HEK293 (cell line): ENCODE data around the gene DRP2.

Experiments
- CTCF ChIA-PET: fragments of 350-600 bp; formaldehyde crosslinking; extraction: SDS; loops from one replicate; lab custom pipeline; 2021; ENCODE audit warnings: antibody characterized with exemption; lab: Yijun Ruan, JAX
- POLR2A ChIA-PET: fragments of 300-600 bp; formaldehyde crosslinking; extraction: SDS; loops from one replicate; lab custom pipeline; 2020; ENCODE audit warnings: antibody characterized with exemption, inconsistent platforms; lab: Yijun Ruan, JAX
- H3K27ac ChIP-seq: fragments of 200-500 bp; sonication (Bioruptor generic); 2 replicates; pipeline ENCODE4 v1.5.1; 2014; ENCODE audit warnings: low read depth, low read length, control low read depth, inconsistent platforms; ENCODE audit errors: extremely low read depth
- H3K36me3 ChIP-seq, 2 experiments: fragments of 200-500 bp in 1 of 2; sonication (Bioruptor generic) in 1 of 2; 1 replicate in 1 of 2; 2 replicates in 1 of 2; pipeline ENCODE4 v1.5.1; 2014 to 2017; ENCODE audit warnings: inconsistent platforms in 2 of 2, low read length in 2 of 2; ENCODE audit not compliant: control insufficient read depth in 2 of 2, insufficient read depth in 1 of 2
- H3K4me1 ChIP-seq: fragments of 200-500 bp; sonication (Bioruptor generic); 2 replicates; pipeline ENCODE4 v1.5.1; 2014; ENCODE audit warnings: mild to moderate bottlenecking, low read length, inconsistent platforms; ENCODE audit not compliant: control insufficient read depth, insufficient read depth
- H3K4me3 ChIP-seq: 2 replicates; pipeline ENCODE4 v1.5.1; 2011; ENCODE audit warnings: low read depth, mild to moderate bottlenecking, control low read depth, low read length, moderate library complexity
- H3K9me3 ChIP-seq: fragments of 200-500 bp; sonication (Bioruptor generic); 2 replicates; pipeline ENCODE4 v1.5.1; 2014; ENCODE audit warnings: low read depth, low read length, inconsistent platforms; ENCODE audit not compliant: control insufficient read depth, insufficient read depth
- BCL11B ChIP-seq: fragments of 450-650 bp; formaldehyde crosslinking; IDR thresholded peaks from 2 replicates; pipeline ENCODE4 v1.5.1; 2016; ENCODE audit warnings: low read depth, missing biosample characterization, missing genetic modification characterization
- GLIS1 ChIP-seq: fragments of 450-650 bp; formaldehyde crosslinking; IDR thresholded peaks from 2 replicates; pipeline ENCODE4 v1.5.1; 2016; ENCODE audit warnings: missing biosample characterization, missing genetic modification characterization
- ZBTB1 ChIP-seq: fragments of 450-650 bp; formaldehyde crosslinking; IDR thresholded peaks from 2 replicates; pipeline ENCODE4 v1.5.1; 2016; ENCODE audit warnings: missing biosample characterization, missing genetic modification characterization
- ZBTB21 ChIP-seq: fragments of 450-650 bp; formaldehyde crosslinking; IDR thresholded peaks from 2 replicates; pipeline ENCODE4 v1.5.1; 2017; ENCODE audit warnings: missing biosample characterization, missing genetic modification characterization
- ZNF112 ChIP-seq: fragments of 450-650 bp; formaldehyde crosslinking; IDR thresholded peaks from 2 replicates; pipeline ENCODE4 v1.5.0; 2017; ENCODE audit warnings: missing biosample characterization, missing genetic modification characterization
- ZNF138 ChIP-seq: fragments of 450-650 bp; formaldehyde crosslinking; IDR thresholded peaks from 2 replicates; pipeline ENCODE4 v1.5.1; 2016; ENCODE audit warnings: missing biosample characterization, missing genetic modification characterization, borderline replicate concordance
- ZNF2 ChIP-seq: fragments of 450-650 bp; formaldehyde crosslinking; IDR thresholded peaks from 2 replicates; pipeline ENCODE4 v1.5.1; 2016; ENCODE audit warnings: missing biosample characterization, missing genetic modification characterization
- ZNF24 ChIP-seq: fragments of 450-650 bp; formaldehyde crosslinking; IDR thresholded peaks from 2 replicates; pipeline ENCODE4 v1.5.1; 2016; ENCODE audit warnings: missing biosample characterization, missing genetic modification characterization
- ZNF311 ChIP-seq: fragments of 450-650 bp; formaldehyde crosslinking; IDR thresholded peaks from 2 replicates; pipeline ENCODE4 v1.5.1; 2017; ENCODE audit warnings: missing biosample characterization, missing genetic modification characterization, borderline replicate concordance
- ZNF391 ChIP-seq: fragments of 450-650 bp; formaldehyde crosslinking; IDR thresholded peaks from 2 replicates; pipeline ENCODE4 v1.5.1; 2016; ENCODE audit warnings: low read depth, missing biosample characterization, missing genetic modification characterization, borderline replicate concordance
- ZNF423 ChIP-seq: fragments of 450-650 bp; formaldehyde crosslinking; IDR thresholded peaks from 2 replicates; pipeline ENCODE4 v1.5.1; 2016; ENCODE audit warnings: missing biosample characterization, missing genetic modification characterization
- ZNF544 ChIP-seq: fragments of 450-650 bp; formaldehyde crosslinking; IDR thresholded peaks from 2 replicates; pipeline ENCODE4 v1.5.0; 2017; ENCODE audit warnings: missing biosample characterization, missing genetic modification characterization
- ZNF558 ChIP-seq: fragments of 450-650 bp; formaldehyde crosslinking; IDR thresholded peaks from 2 replicates; pipeline ENCODE4 v1.5.1; 2016; ENCODE audit warnings: missing biosample characterization, missing genetic modification characterization
- ZNF621 ChIP-seq: fragments of 450-650 bp; formaldehyde crosslinking; IDR thresholded peaks from 2 replicates; pipeline ENCODE4 v1.5.1; 2017; ENCODE audit warnings: missing biosample characterization, missing genetic modification characterization
- ZNF670 ChIP-seq: fragments of 450-650 bp; formaldehyde crosslinking; IDR thresholded peaks from 2 replicates; pipeline ENCODE4 v1.5.1; 2016; ENCODE audit warnings: missing biosample characterization, missing genetic modification characterization, low read depth
- ZNF701 ChIP-seq: fragments of 450-650 bp; formaldehyde crosslinking; IDR thresholded peaks from 2 replicates; pipeline ENCODE4 v1.5.1; 2016; ENCODE audit warnings: missing biosample characterization, missing genetic modification characterization
- TF ChIP-seq, protein P1 (sequence below): fragments of 450-650 bp; formaldehyde crosslinking; IDR thresholded peaks from 2 replicates; pipeline ENCODE4 v1.5.1; 2016; ENCODE audit warnings: missing biosample characterization, missing genetic modification characterization
- TF ChIP-seq, protein P2 (sequence below): fragments of 450-650 bp; formaldehyde crosslinking; IDR thresholded peaks from 2 replicates; pipeline ENCODE4 v1.5.1; 2017; ENCODE audit warnings: missing biosample characterization, missing genetic modification characterization
- TF ChIP-seq, protein P3 (sequence below): fragments of 450-650 bp; formaldehyde crosslinking; IDR thresholded peaks from 2 replicates; pipeline ENCODE4; 2016; ENCODE audit warnings: missing biosample characterization, missing genetic modification characterization

Gene DRP2

DNA sequence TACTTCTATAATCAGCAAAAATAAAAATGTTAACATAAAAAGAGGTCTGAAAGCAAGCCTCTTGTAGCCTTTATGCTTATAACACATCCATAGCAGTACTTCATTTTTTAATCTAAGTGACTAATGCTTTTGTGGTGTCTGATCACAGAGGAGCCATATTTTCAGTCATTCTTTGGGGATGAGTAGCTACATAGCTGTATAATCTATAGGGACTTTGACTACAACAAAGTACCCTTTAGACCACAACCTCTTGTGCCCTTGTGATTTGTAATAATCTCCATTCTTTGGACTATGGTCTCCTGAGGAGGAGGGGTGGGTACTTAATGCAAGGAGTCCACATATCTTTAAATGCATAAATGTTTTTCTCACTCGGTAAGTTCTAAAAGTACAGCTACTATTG is 9.6 kb downstream of the DRP2 start:
- POLR2A ChIA-PET, result interaction anchor here (0.7 kb wide), 1 partner anchor 134 kb away, joined by 3 read pairs; no protein-coding TSS in a partner anchor
- TF ChIP-seq ZNF138 (tag by site-specific recombination) (no peak), ZNF544 (no peak), GLIS1 (tag by site-specific recombination) (no peak), ZNF621 (no peak), ZNF670 (tag by site-specific recombination) (no peak), ZNF2 (no peak), ZNF112 (tag by site-specific recombination) (no peak), ZBTB21 (tag by site-specific recombination) (no peak), ZNF311 (no peak), BCL11B (tag by site-specific recombination) (no peak), ZNF558 (no peak), ZNF391 (no peak), ZNF24 (tag by site-specific recombination) (no peak), ZNF423 (tag by site-specific recombination) (no peak)
- TF ChIP-seq, protein P1, sequence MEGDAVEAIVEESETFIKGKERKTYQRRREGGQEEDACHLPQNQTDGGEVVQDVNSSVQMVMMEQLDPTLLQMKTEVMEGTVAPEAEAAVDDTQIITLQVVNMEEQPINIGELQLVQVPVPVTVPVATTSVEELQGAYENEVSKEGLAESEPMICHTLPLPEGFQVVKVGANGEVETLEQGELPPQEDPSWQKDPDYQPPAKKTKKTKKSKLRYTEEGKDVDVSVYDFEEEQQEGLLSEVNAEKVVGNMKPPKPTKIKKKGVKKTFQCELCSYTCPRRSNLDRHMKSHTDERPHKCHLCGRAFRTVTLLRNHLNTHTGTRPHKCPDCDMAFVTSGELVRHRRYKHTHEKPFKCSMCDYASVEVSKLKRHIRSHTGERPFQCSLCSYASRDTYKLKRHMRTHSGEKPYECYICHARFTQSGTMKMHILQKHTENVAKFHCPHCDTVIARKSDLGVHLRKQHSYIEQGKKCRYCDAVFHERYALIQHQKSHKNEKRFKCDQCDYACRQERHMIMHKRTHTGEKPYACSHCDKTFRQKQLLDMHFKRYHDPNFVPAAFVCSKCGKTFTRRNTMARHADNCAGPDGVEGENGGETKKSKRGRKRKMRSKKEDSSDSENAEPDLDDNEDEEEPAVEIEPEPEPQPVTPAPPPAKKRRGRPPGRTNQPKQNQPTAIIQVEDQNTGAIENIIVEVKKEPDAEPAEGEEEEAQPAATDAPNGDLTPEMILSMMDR (tag by site-specific recombination), result no peak
- TF ChIP-seq, protein P2, sequence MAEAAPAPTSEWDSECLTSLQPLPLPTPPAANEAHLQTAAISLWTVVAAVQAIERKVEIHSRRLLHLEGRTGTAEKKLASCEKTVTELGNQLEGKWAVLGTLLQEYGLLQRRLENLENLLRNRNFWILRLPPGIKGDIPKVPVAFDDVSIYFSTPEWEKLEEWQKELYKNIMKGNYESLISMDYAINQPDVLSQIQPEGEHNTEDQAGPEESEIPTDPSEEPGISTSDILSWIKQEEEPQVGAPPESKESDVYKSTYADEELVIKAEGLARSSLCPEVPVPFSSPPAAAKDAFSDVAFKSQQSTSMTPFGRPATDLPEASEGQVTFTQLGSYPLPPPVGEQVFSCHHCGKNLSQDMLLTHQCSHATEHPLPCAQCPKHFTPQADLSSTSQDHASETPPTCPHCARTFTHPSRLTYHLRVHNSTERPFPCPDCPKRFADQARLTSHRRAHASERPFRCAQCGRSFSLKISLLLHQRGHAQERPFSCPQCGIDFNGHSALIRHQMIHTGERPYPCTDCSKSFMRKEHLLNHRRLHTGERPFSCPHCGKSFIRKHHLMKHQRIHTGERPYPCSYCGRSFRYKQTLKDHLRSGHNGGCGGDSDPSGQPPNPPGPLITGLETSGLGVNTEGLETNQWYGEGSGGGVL (tag by site-specific recombination), result no peak
- TF ChIP-seq, protein P3, sequence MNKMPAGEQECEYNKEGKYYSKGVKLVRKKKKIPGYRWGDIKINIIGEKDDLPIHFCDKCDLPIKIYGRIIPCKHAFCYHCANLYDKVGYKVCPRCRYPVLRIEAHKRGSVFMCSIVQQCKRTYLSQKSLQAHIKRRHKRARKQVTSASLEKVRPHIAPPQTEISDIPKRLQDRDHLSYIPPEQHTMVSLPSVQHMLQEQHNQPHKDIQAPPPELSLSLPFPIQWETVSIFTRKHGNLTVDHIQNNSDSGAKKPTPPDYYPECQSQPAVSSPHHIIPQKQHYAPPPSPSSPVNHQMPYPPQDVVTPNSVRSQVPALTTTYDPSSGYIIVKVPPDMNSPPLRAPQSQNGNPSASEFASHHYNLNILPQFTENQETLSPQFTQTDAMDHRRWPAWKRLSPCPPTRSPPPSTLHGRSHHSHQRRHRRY (tag by site-specific recombination), result no peak
- Histone ChIP-seq H3K4me1 (no peaks in the 10 kb centered on the region), H3K36me3 (no peaks in the 10 kb centered on the region), H3K27ac (no peak overlapping the region), H3K4me3 (no peak overlapping the region), H3K9me3 (no peaks in the 10 kb centered on the region)
- CTCF ChIA-PET, result interaction anchor here (0.7 kb wide), 2 partner anchors 146 to 347 kb away, joined by 3 read pairs; no protein-coding TSS in a partner anchor

DNA sequence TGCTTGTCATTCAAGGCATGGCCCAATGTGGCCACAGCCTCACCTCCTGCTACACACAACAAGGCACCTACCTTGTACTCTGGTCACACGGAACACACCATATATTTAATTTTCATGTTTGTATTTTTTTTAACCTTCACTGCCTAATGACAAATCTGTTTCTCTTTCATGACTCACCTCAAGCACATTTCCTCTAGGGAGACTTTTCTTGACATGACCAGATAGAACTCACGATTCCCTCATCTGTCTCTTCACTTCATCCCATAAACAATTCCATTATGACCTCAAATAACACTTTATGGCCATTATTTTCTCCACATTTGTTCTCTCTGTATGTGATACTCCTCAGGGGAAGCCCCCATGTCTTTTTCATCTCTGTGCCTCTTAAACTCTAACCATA is 11.1 kb downstream of the DRP2 start:
- Histone ChIP-seq H3K4me1 (no peaks in the 10 kb centered on the region), H3K36me3 (no peaks in the 10 kb centered on the region), H3K4me3 (no peak overlapping the region), H3K9me3 (no peaks in the 10 kb centered on the region), H3K27ac (no peak overlapping the region)
- TF ChIP-seq, protein P3 (tag by site-specific recombination), result no peak
- TF ChIP-seq ZNF670 (tag by site-specific recombination), result no peak
- no peak for TF ChIP-seq ZNF701 (tag by site-specific recombination)
- no peak for TF ChIP-seq ZBTB1 (tag by site-specific recombination)
- ChIA-PET CTCF (no interaction called here), POLR2A (no interaction called here)
